Activated CD4-positive, alpha-beta T cell treated with anti-CD3 and anti-CD28 coated beads, Interleukin-2, amount 50 U/mL, for 1 hour (primary cell): ENCODE measurements around the gene HACD2.
A peak's percentile ranks its signal among the peaks of the same experiment; 100 is the strongest.
"Not testable (repeated sequence)": the region's sequence is repeated elsewhere in the genome, so short reads cannot be mapped to it uniquely, and the experiment has no call there.

ENCODE experiments used
- DNase-seq: peaks from one replicate; pipeline ENCODE4 v3.0.0-alpha.2; 2020

HACD2 gene

GRCh38 chr3:123522320-123523022, 62.4 kb downstream of the HACD2 start:
- DNase-seq = no peak

- DNase-seq = no peak
Measured at GRCh38 chr3:123521179-123521969, 63.5 kb downstream of the HACD2 start.

GRCh38 chr3:123520656-123521055, 64.2 kb downstream of the HACD2 start:
- no peak for DNase-seq

DNA sequence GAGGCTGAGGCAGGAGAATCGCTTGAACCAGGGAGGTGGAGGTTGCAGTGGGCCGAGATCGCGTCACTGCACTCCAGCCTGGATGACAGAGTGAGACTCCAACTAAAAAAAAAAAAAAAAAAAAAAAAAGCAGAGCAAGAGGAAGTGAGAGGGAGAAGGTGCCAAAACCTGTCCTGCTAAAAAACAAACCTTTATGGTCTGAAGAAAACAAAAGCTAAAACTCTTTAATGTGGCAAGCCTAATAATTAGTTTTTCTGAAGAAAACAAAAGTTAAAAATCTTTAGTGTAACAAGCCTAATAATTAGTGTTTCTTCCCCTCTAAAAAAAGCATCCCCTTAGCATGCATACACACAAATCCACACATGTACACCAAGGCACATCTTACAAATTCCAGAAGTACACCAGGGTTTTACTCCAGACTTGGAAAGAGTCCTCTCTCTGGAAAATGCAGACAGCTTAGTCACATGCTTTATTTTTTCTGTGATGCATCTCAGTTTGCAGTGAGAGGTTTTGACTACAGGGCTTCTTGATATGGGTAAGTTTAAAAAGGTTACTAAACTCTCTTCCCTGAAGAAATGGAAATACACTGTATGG, 65.9 kb downstream of the HACD2 start:
- DNase-seq = no peak

GRCh38 chr3:123511726-123512125, 73.1 kb downstream of the HACD2 start:
- no peak for DNase-seq

GRCh38 chr3:123511084-123511483, 73.8 kb downstream of the HACD2 start:
- DNase-seq = no peak

GRCh38 chr3:123508178-123508577, 76.7 kb downstream of the HACD2 start:
- DNase-seq = no peak

- no peak for DNase-seq
Measured at GRCh38 chr3:123505820-123506219, 79.0 kb downstream of the HACD2 start.

DNA sequence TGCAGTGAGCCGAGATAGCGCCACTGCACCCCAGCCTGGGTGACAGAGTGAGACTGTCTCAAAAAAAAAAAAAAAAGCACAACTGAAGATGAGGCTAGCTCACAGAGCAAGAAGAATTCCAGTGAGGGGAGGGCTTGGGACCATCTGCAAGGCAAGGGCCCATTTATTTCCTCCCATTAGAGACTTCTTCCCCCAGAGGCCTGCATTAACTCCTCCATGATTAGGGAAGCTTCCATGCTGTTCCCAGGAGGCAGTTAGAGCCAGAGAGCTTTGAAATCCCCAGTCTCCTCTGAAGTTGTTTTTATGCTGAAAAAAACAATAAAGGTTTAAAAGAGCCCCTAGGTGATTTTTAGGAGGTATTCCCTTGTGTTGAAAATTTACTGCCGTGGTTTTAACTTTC, 81.7 kb downstream of the HACD2 start:
- DNase-seq = no peak

GRCh38 chr3:123499322-123499721, 85.5 kb downstream of the HACD2 start:
- no peak for DNase-seq

DNA sequence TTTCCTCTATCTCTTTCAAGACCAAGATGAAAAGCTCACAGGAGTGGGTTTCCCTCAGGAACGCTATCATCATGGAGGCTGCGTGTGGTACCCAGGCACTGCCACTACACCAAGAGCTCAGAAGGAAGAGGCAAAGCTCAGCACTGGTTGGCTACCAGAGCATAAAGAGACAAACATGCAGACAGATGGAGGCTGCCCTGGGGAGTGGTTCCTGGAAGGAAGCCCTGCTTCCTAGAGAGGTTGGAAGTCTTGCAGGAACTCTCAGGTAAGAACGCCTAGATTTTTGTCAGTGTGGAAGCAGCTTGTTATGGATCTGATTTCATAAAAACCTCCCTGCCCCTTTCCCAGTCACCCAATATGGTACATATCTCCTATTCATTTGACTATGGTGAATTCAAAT, 86.1 kb downstream of the HACD2 start:
- no peak for DNase-seq

DNA sequence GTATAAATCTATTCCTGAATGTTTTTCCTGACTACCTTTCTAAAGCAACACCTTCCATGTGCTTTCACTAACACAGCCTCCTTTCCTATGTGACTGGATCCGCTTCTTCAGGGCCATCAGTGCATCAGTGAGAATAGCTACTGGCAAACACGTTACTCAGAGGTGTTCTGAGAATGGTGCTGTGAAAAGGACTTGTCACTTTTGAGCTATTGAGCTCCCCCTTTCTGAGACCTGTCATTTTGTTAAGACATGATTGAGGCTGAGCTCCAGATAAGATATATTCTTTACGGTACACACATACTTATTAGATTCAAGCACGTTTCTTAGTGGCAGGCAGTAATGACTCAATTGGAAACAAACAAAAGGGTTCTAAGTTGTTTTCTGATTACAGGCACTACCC, 90.9 kb downstream of the HACD2 start:
- no peak for DNase-seq

- no peak for DNase-seq
Measured at GRCh38 chr3:123491966-123492587, 92.8 kb downstream of the HACD2 start.

DNA sequence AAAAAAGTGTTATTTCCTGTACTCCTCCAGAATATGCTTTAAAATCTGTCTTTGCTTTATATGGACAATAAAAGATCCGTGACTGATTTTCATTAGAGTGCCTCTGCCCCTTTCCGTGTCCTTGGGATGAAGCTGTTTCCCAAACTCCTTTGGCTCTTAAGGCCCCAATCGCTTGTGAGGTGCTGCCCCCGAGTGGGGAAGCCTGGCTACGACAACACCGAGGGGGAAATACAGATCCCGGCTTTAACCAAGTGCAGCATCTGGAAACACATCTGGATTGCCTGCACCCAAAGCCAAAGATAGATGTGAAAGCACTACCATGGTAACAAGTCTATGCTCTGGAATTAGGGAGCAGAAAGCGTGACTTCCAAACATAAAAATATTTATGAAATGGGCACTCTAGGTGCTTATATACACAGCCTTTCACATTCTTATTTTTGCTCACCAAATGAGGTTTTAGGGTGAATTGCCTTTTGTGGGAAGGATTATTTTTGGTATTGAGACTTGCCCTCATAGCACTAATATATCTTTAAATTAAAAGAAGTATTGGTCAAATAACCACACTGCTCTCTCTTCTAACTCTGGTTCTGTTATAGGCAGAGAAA, 95.4 kb downstream of the HACD2 start:
- DNase-seq = peak; percentile 30

DNA sequence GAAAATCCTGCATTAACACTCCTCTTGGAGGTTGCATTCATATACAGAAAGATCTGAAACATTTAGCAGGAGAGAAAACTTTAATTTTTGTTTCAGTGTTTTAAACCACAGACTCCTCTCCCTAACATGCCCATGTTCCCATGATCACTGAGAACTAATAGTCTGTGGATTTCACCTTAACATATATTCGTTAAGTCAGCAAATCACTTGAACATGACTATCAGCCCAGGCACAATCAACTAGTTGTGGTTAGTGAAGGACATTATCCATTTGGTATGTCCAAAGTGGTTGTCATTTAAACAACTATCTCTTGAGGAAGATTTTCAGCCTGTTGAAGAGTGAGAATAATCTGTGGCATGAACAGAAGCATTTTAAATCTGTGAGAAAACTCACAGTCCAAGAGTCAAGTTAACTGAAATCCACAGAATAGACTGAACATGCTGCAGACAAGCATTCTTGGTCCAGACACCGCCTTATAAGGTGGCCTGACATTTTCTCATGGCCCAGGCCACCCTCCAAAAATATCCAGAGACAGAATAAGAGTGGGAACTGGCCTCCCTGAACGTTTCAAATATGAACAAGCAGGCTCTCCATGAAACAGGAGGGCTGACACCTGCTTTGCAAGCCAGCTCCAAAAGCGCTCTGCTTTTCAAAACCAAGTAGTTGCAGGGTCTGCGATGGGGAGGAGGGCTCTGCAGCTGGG, 96.1 kb downstream of the HACD2 start:
- no peak for DNase-seq

- DNase-seq = not testable (repeated sequence)
Measured at GRCh38 chr3:123487063-123487462, 97.8 kb downstream of the HACD2 start.

DNA sequence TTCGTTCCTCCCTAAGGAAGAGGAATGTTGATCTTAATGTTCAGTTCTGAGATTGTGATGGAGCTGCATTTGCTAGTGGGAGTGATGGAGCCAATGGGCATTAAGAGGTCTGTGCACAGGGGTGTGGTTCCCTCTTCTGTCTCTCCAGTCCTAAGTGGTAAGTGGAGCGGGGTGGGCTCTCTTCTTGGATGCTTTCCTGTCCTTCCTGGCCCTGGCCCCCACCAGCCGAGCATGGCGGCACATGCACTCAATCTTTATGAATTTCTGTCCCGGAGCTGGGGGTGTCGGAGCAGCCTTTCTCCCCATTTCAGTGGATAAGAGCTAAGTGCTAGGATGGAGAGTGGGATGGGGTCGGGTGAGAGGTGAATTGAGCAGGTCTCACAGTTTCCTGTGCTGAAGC, 98.4 kb downstream of the HACD2 start:
- DNase-seq = no peak

DNA sequence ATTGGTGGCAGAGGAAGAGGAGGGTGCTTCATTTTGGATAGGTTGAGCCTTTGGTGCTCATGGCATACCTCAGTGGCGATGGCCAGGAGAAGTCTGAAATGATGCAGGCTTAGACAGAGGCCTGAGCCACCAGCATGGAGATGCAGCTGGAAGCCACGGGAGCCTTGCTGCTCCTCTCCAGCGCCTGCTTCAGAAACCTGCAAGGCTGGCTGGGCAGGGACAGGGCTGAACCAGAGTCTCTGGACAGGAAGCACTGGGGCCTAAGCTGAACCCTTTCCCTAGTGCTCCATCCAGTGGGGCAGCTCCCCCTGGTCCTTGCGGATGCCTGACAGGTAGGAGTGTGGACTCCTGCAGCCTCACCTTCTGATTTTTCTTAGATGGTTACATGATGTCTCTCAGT, 99.3 kb downstream of the HACD2 start:
- no peak for DNase-seq

- no peak for DNase-seq
Measured at GRCh38 chr3:123483146-123483545, 101.7 kb downstream of the HACD2 start.

DNA sequence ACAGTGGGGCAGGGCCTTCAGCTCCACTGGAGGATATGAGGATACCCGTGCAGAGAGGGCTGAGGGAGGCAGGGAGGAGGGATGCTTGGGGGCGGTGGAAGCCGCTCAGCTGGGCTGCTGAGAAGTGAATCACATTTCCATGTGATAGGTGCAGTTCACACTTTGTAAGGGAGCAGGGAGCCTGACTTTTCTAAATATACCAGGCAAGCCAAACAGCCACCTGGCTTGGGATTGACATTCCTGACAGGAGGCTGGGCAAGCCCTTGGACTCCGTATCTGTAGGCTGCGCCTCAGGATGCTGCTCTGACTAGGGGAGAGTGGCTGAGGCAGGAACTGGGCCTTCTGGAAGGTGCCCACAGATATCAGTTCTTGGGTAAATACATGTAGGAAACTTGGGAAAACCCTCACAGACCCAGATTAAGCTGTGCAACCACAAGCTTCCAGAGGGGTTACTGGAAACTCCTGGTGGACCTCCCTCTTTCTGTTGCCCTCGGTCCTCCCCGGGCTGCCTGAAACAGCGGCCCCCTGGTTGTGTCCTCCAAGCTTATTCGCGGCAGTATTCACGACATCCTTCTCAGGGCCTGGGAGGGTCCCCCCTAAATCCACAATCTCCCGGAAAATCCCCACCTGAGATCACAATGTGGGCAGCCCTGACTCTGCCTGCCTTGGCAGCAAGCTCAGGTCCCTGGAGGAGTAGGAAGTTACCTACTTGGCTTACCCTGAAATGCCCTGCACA, 103.0 kb downstream of the HACD2 start:
- DNase-seq = no peak

DNA sequence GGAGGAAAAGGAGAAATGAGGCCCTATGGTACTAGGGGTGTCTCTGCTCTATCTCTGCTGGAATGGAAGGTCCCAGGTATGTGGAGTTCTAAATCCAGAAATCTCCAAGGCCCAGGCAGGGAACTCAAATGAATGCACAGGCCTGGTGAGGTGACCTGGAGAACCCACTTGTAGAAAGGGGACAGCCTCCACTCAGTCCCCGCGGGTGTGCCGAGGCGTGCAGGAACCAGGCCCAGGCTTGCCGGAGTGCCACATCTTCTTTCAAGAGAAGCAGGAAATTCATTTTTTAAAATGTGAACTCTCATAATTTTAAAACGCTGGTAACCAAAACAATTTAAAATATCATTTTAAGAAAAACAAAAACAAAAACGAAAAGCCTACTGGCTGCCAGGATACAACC, 103.8 kb downstream of the HACD2 start:
- DNase-seq = no peak

GRCh38 chr3:123480428-123480827, 104.4 kb downstream of the HACD2 start:
- no peak for DNase-seq
